SK-N-MC (cell line): ENCODE results near the gene CUL4A.

Experiments
- DNase-seq: peaks from one replicate; pipeline ENCODE4 v3.0.0-alpha.2; 2011; ENCODE audit warnings: low read depth, low spot score
- H3K27ac ChIP-seq: fragments of 200-600 bp; sonication (generic); 2 replicates; pipeline ENCODE4 v1.5.1; 2016; ENCODE audit warnings: mixed run types
- H3K36me3 ChIP-seq: fragments of 200-600 bp; sonication (generic); 2 replicates; pipeline ENCODE4 v1.6.1; 2017; ENCODE audit warnings: antibody characterized with exemption, low read length, mixed read lengths; ENCODE audit not compliant: insufficient read depth
- H3K4me3 ChIP-seq: fragments of 200-600 bp; sonication (generic); 2 replicates; pipeline ENCODE4 v1.5.1; 2016
- H3K9ac ChIP-seq: fragments of 200-600 bp; sonication (generic); 2 replicates; pipeline ENCODE4 v1.8.0; 2017; ENCODE audit warnings: mixed run types, mixed read lengths; ENCODE audit not compliant: insufficient read length
- H3K9me3 ChIP-seq: fragments of 200-600 bp; sonication (generic); 2 replicates; pipeline ENCODE4 v1.6.1; 2017; ENCODE audit warnings: low read depth, mild to moderate bottlenecking, antibody characterized with exemption, low read length, moderate library complexity, mixed read lengths
- EZH2 ChIP-seq: fragments of 200-600 bp; sonication (generic); IDR thresholded peaks from one replicate; pipeline ENCODE4 v1.6.1; 2017; ENCODE audit warnings: antibody characterized with exemption
- FOXP2 ChIP-seq: optimal IDR thresholded peaks from 2 replicates; pipeline ENCODE3; 2011; ENCODE audit warnings: mild to moderate bottlenecking, moderate library complexity; ENCODE audit not compliant: insufficient read depth; ENCODE audit errors: extremely low read length, control extremely low read depth
- POLR2AphosphoS5 ChIP-seq: IDR thresholded peaks from 2 replicates; pipeline ENCODE4 v1.6.1; 2012; ENCODE audit warnings: mild to moderate bottlenecking, low read depth, low read length, borderline replicate concordance

The CUL4A gene

GRCh38 chr13:113201815-113202214, 7.6 kb upstream of the CUL4A start:
- Histone ChIP-seq H3K4me3 (no peak overlapping the region), H3K9me3 (no peaks in the 10 kb centered on the region), H3K9ac (no peak overlapping the region), H3K27ac (no peak overlapping the region), H3K36me3 (peaks cover 62% of the 10 kb centered on the region)
- TF ChIP-seq FOXP2, result no peak
- TF ChIP-seq POLR2AphosphoS5, result no peak
- no peak for DNase-seq

- TF ChIP-seq POLR2AphosphoS5 (no peak), EZH2 (no peak), FOXP2 (no peak)
- Histone ChIP-seq H3K4me3 (no peak overlapping the region), H3K9me3 (no peaks in the 10 kb centered on the region), H3K9ac (no peak overlapping the region), H3K27ac (no peak overlapping the region; the same call in 1 of the 2 replicates), H3K36me3 (peaks cover 58% of the 10 kb centered on the region)
- DNase-seq, result no peak
Measured at GRCh38 chr13:113202912-113203311, 6.5 kb upstream of the CUL4A start.

GRCh38 chr13:113203507-113204377, 5.7 kb upstream of the CUL4A start:
- no peak for TF ChIP-seq FOXP2
- no peak for TF ChIP-seq POLR2AphosphoS5
- TF ChIP-seq EZH2, result no peak
- Histone ChIP-seq H3K9me3 (no peaks in the 10 kb centered on the region), H3K36me3 (peaks cover 50% of the 10 kb centered on the region), H3K4me3 (no peak overlapping the region), H3K9ac (no peak overlapping the region), H3K27ac (no peak overlapping the region)
- DNase-seq, result no peak

GRCh38 chr13:113204378-113204734, 5.1 kb upstream of the CUL4A start:
- Histone ChIP-seq H3K9me3 (no peaks in the 10 kb centered on the region), H3K4me3 (no peak overlapping the region), H3K27ac (no peak overlapping the region), H3K9ac (no peak overlapping the region), H3K36me3 (peaks cover 44% of the 10 kb centered on the region)
- no peak for DNase-seq
- TF ChIP-seq EZH2 (no peak), FOXP2 (no peak), POLR2AphosphoS5 (no peak)

- Histone ChIP-seq H3K4me3 (peak overlapping the region; percentile 34), H3K9me3 (no peaks in the 10 kb centered on the region), H3K36me3 (peaks cover 33% of the 10 kb centered on the region), H3K9ac (peak overlapping the region; percentile 32), H3K27ac (peak overlapping the region; percentile 80)
- no peak for DNase-seq
- no peak for TF ChIP-seq EZH2
- no peak for TF ChIP-seq POLR2AphosphoS5
- no peak for TF ChIP-seq FOXP2
Measured at GRCh38 chr13:113205428-113205931, 3.9 kb upstream of the CUL4A start.

- no peak for DNase-seq
- Histone ChIP-seq H3K9me3 (no peaks in the 10 kb centered on the region), H3K27ac (peak overlapping the region; percentile 97), H3K4me3 (peak overlapping the region; percentile 89), H3K36me3 (peaks cover 47% of the 10 kb centered on the region), H3K9ac (peak overlapping the region; percentile 98)
- no peak for TF ChIP-seq POLR2AphosphoS5
- no peak for TF ChIP-seq FOXP2
- no peak for TF ChIP-seq EZH2
Measured at GRCh38 chr13:113207460-113207859, 2.0 kb upstream of the CUL4A start.

GRCh38 chr13:113207890-113208420, 1.5 kb upstream of the CUL4A start:
- H3K36me3 ChIP-seq, result peaks cover 47% of the 10 kb centered on the region
- peak overlapping the region; percentile 89 for H3K4me3 ChIP-seq
- TF ChIP-seq EZH2, result no peak
- no peak for TF ChIP-seq POLR2AphosphoS5
- TF ChIP-seq FOXP2, result no peak
- H3K27ac ChIP-seq, result peak overlapping the region; percentile 97
- H3K9ac ChIP-seq, result peak overlapping the region; percentile 98
- no peak for DNase-seq
- no peaks in the 10 kb centered on the region for H3K9me3 ChIP-seq

GRCh38 chr13:113208421-113209335, 735 bp upstream of the CUL4A start, which contains the start of gene PCID2:
TSS of gene PCID2 (minus strand) at chr13:113208669. CDS start at chr13:113208634, 35 bp downstream.
- DNase-seq, result peak; percentile 22
- peaks cover 47% of the 10 kb centered on the region for H3K36me3 ChIP-seq
- H3K9me3 ChIP-seq, result no peaks in the 10 kb centered on the region
- TF ChIP-seq EZH2, result no peak
- TF ChIP-seq FOXP2, result peak; percentile 84
- TF ChIP-seq POLR2AphosphoS5, result peak; percentile 92
- peak within 1 kb of the TSS; percentile 89 for H3K4me3 ChIP-seq
- peak within 1 kb of the TSS; percentile 97 for H3K27ac ChIP-seq
- peak within 1 kb of the TSS; percentile 98 for H3K9ac ChIP-seq
